Activated CD4-positive, alpha-beta T cell treated with anti-CD3 and anti-CD28 coated beads, Interleukin-2, amount 50 U/mL, for 16 hours (primary cell): ENCODE data around the gene MED6.

Experiments
- DNase-seq: peaks from one replicate; pipeline ENCODE4 v3.0.0-alpha.2; 2020

The MED6 gene

GRCh38 chr14:70597731-70598130 lies 2.7 kb downstream of the MED6 start:
- no peak for DNase-seq

- DNase-seq = no peak
Observed at GRCh38 chr14:70595443-70596185, 4.8 kb downstream of the MED6 start.

GRCh38 chr14:70594461-70594860 lies 6.0 kb downstream of the MED6 start:
- no peak for DNase-seq

- DNase-seq = peak; percentile 12
Observed at GRCh38 chr14:70585231-70585630, 15.2 kb downstream of the MED6 start.

GRCh38 chr14:70576891-70577290 lies 23.6 kb downstream of the MED6 start:
- DNase-seq = no peak

GRCh38 chr14:70573050-70573449 lies 27.4 kb downstream of the MED6 start:
- DNase-seq = no peak

GRCh38 chr14:70571139-70571538 lies 29.3 kb downstream of the MED6 start:
- no peak for DNase-seq

GRCh38 chr14:70567791-70568190 lies 32.7 kb downstream of the MED6 start:
- DNase-seq = peak; percentile 53

GRCh38 chr14:70563869-70564268 lies 36.6 kb downstream of the MED6 start:
- DNase-seq = no peak

GRCh38 chr14:70563417-70563816 lies 37.0 kb downstream of the MED6 start:
- no peak for DNase-seq

GRCh38 chr14:70558356-70558755 lies 42.1 kb downstream of the MED6 start:
- DNase-seq = no peak

GRCh38 chr14:70555890-70556289 lies 44.6 kb downstream of the MED6 start:
- no peak for DNase-seq

GRCh38 chr14:70538087-70538486 lies 62.4 kb downstream of the MED6 start:
- no peak for DNase-seq

GRCh38 chr14:70536830-70537229 lies 63.6 kb downstream of the MED6 start:
- DNase-seq = no peak

GRCh38 chr14:70534904-70535303 lies 65.6 kb downstream of the MED6 start, which contains the start of gene ADAM20:
ADAM20 (minus strand) TSS chr14:70535004; CDS start chr14:70524757, 10,247 bp downstream.
- DNase-seq = no peak
